GM21619 (cell line): ENCODE measurements around the gene CHAD.

Experiments
- ATAC-seq: cut with Tn5 transposase; IDR thresholded peaks from one replicate; pipeline ENCODE4 v1.9.1; 2021; ENCODE audit not compliant: unreplicated experiment

The CHAD gene

DNA sequence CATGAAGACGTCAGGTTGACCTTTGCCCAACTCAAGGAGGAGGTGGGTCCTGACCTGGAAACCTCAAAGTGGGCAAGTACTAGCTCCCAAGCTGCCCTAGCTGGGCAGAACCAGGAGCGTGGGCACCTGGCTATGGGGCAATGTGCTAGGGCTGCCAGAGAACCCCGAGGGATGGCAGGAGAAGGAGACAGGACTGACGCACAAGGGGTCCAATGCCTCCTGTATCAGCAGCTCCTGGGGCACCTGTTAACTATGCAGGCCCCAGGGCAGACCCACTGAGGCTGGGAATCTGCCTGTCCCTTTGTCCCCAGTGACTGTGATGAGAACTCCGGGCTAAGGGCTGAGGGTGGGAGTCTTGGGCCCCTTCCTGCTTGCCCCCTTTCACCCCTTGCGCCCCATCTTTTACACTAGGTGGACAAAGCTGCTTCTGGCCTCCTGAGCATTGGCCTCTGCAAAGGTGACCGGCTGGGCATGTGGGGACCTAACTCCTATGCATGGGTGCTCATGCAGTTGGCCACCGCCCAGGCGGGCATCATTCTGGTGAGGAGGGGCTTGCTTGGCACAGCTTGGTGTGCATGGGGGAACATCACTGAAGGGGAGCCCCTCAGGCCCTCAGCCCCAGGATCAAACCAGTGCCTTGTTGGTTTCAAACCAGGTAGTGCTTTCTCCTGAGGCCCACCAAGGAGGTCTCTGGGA lies 7.7 kb downstream of the CHAD start:
- no peak for ATAC-seq

DNA sequence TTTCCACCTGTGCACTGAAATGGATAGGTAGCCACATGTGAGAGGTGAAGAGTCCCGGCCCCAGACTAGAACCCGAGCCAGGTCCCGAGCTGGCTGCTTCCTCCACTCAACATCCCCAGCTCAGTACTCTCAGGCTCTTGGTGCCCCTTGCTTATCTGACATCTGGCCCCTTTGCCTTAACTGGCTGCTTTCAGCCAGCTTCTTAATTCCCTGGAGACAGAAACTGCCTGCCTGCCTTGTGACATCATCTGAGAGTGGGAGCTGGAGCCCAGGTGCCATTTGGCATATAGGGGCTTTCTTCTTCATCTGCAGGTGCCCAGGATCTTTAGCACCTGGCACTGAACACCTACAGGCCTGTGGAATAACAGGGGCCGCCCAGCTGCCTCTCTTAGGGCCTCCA lies 8.9 kb downstream of the CHAD start:
- no peak for ATAC-seq

DNA sequence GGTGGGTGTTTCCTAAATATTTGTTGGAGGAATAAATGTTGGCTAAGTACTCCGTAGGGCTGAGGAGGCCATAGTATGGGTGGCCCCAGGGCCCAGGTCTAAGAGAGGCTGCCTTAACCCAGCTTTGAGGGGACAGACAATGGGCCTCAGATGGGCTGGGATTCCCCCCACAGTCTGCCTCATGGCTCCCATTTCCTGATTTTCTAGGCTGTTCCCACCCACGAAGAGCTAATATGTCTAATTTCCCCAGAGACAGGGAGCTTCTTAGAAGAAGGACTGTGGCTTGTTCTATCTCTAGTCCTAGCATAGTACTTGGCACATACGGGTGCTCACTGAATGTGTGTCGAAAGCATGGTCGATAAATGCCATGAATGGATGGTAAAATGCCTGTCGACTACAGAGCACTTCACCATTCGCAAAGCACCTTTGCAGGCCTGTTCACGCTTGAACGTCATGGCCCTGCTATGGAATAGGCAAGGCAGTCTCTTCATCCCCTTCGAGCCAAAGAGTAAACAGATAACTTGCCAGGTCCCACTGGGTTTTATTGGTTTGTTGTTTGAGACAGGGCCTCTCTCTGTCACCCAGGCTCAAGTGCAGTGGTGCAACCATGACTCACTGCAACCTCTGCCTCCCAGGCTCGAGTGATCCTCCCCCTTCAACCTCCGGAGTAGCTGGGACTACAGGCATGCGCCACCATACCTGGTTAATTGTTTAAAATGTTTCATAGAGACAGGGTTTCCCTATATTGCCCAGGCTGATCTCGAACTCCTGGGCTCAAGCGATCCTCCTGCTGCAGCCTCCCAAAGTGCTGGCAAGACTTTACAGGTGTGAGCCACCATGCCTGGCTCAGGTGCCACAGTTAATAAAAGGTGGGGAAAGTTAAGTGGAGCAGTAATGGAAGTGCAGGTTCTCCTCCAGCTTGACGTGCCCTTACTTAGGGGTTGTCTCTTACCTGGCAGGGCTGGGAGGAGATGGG lies 9.7 kb downstream of the CHAD start:
- no peak for ATAC-seq

DNA sequence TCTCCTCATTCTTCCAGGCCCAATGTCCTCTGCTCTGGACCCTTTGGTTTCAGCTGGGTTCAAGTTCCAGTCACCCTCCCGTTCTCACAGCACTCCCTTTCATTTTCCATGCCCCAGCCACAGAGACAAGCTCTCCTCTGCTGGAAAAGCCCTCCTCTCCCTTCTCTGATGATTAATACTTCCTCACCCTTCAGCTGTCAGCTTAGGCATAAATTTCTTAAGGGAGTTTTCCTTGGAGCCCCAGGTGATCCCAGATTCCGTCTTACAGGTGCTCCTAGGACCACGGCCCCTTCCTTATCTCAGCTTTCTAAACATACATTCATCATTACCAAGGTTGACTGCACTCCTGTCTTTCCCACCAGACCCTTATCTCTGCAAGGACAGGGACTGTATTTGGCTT lies 10.4 kb downstream of the CHAD start:
- no peak for ATAC-seq

DNA sequence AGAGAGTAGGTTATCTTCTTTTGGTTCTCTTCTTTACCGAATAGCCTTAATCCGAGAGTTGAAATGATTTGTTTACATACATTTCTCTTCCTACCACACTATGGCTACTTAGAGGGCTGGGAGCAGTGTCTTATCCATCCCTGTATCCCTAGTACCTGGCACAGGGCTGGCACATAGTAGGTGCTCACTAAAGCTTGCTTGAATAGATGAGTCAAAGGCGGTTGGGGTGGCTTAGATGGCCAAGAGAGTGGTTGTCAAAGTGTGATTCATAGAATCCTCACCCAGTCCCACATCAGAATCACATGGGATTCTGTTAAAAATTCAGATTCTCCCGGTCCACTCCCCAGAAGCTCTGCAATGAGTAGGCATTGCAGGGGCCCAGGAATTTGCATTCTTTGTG lies 11.1 kb downstream of the CHAD start:
- ATAC-seq, result no peak

DNA sequence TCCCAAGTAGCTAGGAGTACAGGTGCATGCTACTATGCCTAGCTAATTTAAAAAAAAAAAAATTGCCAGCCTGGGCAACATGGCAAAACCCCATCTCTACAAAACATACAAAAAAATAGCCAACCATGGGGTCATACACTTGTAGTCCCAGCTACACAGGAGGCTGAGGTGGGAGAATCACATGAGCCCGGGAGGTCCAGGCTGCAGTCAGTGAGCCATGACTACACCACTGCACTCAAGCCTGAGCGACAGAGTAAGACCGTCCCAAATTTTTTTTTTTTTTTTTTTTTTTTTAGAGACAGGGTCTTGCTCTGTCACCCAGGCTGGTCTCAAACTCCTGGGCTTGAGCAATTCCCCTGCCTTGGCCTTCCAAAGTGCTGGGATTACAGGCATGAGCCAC lies 14.8 kb downstream of the CHAD start:
- ATAC-seq, result no peak

DNA sequence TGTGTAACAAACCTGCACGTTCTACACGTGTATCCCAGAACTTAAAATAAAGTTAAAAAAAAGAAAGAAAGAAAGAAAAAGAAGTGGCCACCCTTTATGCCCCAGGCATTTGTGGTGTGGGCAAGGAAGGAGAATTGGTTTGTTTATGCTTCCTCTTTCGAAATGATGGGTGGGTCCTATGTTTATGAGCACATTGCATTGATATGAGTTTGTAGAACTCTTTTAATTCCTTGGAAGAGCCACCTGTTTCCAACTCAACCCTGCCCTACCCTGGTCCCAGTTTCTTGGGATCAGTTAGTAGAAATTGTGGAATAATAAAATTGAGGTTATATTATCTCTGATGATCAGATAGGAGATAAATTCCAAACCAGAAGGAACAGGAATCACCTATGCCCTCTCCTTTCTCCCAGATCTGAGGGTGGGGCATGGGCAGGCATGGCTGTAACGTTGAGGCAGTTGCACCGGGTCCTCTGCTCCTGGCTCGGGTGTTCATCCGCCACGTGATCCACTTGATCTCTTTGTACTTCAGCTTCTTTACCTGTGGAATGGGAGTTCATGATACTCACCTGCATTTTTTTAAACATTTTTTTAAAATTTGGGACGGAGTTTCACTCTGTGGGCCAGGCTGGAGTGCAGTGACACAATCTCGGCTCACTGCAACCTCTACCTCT lies 15.9 kb downstream of the CHAD start:
- ATAC-seq, result no peak

DNA sequence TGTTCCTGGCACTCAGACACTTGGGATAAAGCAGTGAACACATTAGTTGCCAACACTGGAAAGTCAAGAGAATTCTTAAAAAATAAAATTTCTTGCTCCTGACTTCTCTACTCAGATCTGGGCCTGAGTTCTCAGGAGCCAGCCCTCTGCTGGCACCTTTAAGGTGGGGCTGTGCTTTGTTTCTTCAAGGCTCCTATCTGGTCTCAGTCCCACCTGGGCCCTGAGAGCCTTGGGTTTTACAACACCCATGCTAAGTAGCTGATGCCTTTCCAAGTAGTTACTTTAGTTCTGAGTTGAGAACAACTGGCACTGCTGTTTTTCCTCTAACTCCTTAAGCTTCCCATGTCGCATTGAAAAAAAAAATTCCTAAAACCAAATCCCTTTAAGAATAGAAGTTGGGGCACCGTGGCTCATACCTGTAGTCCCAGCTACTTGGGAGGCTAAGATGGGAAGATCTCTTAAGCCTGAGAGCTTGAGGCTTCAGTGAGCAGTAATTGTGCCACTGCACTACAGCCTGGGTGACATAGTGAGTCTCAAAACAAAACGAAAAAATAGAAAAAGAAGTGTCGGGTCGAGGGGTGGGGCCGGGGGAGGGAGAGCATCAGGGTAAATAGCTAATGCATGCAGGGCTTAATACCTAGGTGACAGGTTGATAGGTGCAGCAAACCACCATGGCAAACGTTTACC lies 16.6 kb downstream of the CHAD start:
- ATAC-seq, result no peak

DNA sequence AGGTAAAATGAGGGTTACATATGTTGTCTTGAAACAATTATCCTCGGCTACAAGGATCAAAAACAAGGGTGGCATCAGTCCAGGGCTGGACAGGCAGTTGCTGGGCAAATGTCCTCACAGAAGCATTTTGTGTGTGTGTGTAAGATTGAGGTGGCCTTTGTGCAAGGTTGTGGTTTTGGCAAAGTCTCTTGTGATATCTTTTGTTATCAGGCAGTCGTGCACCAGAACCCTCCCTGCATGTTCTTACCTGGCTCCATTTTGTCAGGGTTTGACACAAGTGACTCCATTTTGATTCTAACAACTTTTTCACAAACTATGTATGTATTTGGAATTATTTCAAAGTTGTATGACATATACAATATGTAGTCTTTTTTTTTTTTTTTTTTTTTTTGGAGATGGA lies 20.0 kb downstream of the CHAD start:
- ATAC-seq, result no peak

DNA sequence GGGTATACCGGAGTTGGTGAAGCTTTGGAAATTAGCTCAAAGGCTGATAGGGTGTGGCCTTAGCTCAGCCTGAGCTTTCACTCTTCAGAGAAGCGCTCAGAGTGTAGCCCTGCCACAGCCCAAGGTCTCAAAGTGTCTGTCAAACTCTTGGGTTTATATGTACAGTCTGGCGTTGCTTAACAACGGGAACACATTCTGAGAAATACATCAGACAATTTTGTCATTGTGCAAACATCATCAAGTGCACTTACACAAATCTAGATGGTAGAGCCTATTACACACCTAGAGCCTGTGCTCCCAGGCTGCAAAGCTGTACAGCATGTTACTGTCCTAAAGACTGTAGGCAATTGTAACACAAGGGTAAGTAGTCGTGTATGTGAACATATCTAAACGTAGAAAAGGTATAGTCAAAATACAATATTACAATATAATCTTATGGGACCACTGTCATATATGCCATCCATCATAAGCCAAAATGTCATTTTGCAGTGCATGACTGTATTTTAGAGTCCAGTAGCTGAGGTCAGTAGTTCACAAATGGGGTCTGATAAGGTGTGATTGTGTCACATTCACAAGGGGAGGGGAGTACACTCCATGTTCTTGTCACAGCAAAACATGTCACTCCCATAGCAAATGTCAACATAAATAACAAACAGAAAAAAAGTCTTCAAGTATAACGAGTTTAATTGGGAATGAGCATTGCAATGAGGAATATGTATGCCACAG lies 20.6 kb downstream of the CHAD start:
- ATAC-seq, result no peak

DNA sequence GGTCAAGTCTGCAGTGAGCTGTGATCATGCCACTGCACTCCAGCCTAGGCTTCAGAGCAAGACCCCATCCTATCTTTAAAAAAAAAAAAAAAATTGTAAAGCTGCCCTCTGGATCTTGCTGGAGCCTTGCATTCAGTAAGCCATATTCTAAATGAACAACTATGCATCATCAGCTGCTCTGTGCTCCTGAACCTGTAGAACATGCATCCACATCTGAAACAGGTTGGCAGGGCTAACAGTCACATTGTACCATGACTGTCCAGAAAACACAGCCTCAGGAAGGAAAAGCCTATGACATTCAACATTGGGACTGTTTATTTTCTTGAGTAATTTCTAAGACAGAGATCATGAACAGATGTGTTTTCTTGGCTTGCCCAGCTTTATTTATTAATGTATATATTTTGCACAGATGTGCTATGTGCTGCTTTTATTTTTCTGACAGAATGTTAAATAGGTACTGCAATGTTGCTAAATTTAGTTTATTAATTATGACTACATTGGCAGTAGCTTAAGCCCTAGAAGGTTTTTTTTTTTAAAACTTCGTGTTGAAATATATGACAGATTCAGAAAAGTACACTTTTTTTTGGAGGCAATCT lies 22.9 kb downstream of the CHAD start:
- ATAC-seq, result no peak

DNA sequence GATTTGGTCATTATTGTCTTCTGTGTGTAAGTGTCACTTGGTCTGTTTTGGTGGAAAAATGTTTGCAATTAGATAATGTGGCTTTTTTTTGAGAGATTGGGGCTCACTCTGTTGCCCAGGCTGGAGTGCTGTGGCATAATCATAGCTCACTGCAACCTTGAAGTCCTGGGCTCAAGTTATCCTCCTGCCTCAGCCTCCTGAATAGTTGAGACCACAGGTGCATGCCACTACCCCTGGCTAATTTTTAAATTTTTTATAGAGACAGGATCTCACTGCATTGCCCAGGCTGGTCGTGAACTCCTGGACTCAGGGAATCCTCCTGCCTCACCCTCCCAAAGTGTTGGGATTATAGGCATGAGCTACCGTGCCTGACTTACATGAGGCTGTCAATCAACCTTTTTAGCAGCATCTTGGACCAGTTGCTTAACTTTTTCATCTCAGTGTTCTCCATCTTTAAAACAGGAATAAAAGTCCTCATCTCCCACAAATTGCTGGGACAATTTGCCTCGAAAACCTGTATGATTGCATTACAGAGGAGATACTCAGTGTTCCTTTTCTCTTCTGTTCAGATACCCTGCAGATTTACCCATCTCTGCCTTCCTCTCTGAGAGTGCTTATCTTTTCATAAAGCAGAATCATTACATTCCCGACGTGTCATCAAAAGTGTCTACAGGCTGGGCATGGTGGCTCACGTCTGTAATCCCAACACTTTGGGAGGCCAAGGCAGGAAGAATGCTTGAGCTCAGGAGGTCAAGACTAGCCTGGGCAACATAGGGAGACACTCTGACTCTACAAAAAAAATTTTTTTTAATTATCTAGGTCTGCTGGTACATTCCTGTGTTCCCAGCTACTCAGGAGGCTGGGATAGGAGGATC lies 23.6 kb downstream of the CHAD start:
- no peak for ATAC-seq

DNA sequence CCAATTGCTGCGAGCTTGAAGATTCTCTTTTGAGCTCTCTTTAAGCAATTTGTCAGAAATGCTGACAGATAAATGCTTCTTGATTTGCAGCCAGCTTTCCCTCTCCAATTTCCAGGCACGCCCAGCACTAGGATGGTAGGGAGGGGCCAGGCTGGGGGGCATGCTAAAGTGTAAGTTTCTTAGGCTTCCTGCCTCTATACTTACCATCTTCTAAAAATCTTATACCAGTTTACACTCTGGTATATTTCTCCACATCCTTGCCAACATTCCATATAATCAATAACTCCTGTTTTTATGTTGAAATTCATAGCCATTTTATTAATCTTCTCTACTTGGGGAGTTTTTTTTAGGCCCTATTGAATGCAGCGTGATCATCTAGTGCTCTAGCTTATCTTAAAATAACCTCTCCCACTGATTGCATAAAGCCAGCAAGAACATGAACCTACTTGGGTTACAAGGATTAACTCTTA lies 25.1 kb downstream of the CHAD start:
- ATAC-seq, result no peak

DNA sequence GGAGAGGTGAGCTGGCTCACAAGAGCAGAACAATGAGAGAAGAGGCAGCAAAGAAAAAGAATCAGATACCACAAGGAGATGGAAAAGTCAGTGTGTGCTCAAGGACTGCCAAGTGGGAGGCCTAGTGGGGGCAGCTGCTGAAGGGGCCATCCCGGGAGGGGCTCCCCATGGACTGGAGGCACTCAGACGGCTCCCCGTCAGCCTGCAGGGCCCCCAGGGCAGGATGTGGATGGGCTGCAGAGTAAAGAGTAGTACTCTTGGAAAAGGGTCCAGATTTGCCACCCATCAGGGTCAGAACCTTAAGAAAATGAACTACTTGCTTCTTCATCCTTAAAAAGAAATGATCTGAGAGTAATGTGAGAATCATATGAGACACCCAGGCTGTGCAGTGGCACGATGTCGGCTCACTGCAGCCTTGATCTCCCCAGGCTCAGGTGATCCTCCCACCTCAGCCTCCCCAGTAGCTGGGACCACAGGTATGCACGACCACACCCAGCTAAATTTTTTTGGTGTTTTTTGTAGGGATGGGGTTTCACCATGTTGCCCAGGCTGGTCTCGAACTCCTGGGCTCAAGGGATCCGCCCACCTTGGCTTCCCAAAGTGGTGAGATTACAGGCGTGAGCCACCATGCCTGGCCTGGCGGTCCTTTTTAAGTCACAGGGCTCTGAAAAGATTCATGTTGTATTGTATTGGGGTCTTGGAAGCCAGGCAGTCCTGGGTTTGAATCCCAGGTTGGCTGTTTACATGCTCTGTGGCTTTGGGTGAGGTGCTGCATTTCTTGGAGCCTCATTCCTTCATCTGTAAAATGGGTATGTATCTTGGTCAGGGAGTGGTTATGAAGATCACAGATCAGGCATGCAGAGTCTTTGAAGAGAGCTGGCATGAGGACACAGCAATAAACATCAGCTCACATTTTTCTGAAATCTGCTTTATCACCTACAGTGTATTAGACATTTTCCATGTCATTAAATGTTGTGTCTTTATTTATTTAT lies 27.5 kb downstream of the CHAD start:
- ATAC-seq, result no peak

DNA sequence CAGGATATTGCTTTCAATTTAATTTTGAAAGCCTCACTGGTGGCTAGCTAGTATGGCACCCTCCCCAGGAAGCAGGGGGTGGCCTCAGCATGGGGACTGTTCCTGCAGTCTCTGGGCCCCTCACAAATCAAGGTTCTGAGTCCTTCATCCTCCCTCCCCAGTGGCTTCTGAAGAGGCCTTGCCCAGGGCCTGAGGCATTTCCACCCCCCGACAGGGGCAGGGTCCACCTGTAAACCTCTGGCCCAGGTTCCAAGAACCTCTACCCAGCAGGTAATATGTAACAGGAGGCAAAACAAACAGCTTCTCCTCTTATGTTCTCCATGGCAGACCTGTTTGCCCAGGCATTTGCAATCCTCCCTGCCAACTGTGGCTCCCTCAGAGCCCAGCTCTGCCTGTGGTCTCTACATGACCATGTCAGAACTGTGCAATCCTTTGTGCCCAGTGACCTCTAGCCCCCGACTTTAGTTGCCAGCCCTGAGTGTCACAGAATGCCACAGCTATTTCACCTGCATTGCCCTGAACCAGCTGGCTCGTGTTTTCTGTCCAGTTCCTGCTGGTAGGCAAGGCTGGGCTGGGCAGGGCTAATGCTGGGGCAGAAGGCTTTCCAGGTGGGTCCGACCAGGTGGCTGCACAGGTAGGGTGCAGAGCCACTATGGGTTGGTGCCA lies 28.4 kb downstream of the CHAD start:
- no peak for ATAC-seq

DNA sequence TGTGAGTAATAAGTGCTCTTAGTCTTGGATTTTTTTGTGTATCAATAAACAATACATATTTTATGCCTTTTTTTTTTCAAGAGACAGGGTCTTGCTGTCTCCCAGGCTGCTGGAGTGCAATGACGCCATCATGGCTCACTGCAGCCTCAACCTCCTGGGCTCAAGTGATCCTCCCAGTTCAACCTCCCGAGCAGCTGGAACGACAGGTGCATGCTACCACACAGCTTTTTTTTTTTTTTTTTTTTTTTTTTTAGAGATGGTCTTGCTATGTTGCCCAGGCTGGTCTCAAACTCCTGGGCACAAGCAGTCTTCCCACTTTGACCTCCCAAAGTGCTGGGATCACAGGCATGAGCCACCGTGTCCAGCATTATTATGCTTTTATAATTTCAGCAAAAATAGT lies 29.7 kb downstream of the CHAD start:
- no peak for ATAC-seq

DNA sequence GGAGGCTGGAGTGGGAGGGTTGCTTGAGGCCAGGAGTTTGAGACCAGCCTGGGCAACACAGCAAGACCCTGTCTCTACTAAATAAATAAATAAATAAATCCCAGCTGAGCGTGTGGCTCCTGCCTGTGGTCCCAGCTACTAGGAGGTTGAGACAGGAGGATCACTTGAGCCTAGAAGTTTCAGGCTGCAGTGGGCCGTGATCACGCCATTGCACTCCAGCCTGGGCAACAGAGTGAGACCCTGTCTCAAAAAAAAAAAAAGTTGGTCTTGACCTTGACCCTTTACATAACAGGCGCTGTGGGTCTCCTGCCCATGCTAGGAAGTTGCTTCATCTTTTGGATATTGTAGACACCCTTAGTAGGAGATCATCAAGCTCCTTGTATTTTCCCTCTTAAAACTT lies 31.3 kb downstream of the CHAD start:
- no peak for ATAC-seq
